ENCODE measurements around the gene IL22RA1.

Gene IL22RA1

GRCh38 chr1:24111996-24112779 lies 30.8 kb downstream of the IL22RA1 start, which contains the start of gene MYOM3:
MYOM3 (minus strand) TSS chr1:24112135; CDS start chr1:24108636, 3,499 bp downstream.
- peak in 2 of 3 experiments; percentile 14 to 53 for DNase-seq (ENCODE audit: low read depth in 3 of 3)

GRCh38 chr1:24111262-24111995 lies 31.5 kb downstream of the IL22RA1 start:
- no peak for DNase-seq (ENCODE audit: low read depth in 3 of 3)

GRCh38 chr1:24110642-24111261 lies 32.2 kb downstream of the IL22RA1 start:
- DNase-seq (ENCODE audit: low read depth in 3 of 3) = no peak

DNA sequence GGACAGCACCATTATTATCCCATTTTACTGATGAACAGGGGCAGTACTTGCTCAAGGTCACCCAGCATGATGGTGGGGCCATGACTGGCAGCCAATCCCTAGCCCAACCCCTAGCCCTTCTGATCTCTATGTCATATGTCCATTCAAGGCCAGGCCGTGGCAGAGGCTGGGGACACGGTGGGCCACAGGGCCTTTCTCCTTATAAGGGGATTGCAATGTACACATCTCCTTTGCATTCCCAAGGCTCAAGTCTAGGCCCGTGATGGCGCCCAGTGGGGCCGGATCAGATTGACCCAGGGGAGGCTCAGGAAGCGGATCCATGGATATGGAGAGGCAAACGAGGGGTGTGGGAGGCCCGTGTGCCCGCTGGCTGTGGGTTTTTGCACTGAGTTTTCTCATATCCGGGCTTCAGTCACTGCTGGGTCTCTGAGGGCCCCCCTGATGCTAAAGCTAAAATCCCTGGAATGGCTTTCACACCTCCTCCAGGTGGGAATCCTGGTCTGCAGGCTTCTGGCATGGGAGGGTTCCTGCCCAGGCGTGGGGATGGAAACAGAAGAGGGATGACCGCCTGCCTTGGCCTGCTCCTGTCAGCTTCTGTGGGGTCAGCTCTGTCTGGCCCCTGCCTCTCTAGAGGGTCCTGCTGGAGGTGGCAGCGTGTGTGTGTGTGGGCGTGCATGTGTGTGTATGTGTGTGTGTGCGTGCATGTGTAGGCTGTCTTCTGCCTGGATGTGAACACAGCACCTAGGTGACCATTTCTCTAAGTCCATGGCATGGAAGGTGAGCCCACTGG lies 33.1 kb downstream of the IL22RA1 start:
- DNase-seq (ENCODE audit: low read depth in 3 of 3) = no peak

GRCh38 chr1:24109166-24109483 lies 33.8 kb downstream of the IL22RA1 start:
- no peak for DNase-seq (ENCODE audit: low read depth in 3 of 3)

GRCh38 chr1:24108334-24109165 lies 34.4 kb downstream of the IL22RA1 start:
- DNase-seq (ENCODE audit: low read depth in 3 of 3) = peak in 1 of 3 experiments; percentile 13

DNA sequence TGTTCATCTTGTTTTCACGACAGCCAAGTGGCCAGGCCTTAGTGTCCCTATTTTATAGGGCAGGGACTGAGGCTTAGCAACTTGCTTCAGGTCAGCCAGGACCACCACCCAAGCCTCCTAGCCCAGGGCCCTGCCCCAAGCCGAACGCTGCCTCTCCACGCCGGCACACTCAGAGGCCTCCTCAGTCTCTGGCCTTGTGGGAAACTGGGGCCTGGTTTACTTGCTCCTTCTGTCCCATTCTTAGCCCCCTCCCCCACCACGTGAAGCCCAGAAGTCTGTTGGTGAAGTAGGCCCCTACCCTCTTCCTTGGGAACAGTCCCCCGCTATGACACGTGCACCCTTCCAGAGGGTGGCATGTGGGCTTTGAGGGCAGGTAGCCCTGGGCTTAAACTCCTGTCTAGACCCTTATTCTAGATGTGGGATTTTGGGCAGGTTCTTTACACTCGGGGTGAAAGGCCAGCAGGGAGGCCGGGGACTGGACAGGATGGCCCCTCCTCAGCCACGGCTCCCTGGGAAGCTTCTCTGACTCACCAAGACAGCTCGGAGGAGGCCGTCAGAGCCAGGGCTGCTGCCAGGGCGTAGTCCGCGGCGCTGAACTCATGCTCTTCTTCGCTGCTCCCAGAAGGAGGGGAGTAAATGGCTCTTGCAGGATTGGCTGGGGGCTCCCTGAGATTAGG lies 35.3 kb downstream of the IL22RA1 start:
- no peak for DNase-seq (ENCODE audit: low read depth in 3 of 3)

- DNase-seq (ENCODE audit: low read depth in 3 of 3) = no peak
Measured at GRCh38 chr1:24105368-24106160, 37.4 kb downstream of the IL22RA1 start.

DNA sequence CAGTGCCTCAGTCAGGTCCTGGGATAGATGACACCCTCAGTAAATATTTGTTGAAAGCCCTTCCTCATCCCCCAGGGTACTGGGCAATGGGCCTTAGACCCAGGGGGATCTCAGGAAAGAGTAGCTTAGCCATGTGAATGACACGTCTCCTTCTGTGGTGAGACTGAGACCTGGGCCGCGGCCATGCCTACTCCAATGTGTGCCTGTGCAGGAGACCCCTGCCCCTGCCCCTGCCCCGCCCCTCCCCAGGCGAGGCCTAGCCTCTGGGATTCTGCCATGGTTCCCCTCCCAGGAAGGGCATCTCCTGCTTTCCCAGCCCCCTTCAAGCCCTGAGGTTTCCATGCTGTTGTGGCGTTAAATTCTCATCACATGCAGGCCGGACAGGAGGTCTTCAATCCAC lies 38.1 kb downstream of the IL22RA1 start:
- DNase-seq (ENCODE audit: low read depth in 3 of 3) = no peak

DNA sequence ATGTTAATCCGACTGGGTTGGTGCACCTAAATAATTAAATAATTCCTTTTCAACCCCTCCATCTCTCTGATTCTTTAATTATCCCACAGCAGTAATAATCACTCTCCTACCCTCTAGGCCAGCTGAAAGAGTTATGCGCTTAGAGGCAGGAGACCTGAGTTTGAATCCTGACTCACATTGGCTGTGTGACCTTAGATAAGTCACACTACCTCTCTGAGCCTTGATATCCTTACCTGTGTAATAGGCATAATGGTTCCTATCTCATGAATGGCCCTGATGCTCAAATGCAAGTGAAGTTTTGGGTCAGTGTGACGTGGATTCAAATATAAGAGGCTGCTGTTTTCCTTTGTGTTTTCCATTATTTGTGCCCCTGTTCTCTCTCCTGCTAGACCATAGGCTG lies 39.1 kb downstream of the IL22RA1 start:
- DNase-seq (ENCODE audit: low read depth in 3 of 3) = no peak

- no peak for DNase-seq (ENCODE audit: low read depth in 3 of 3)
Measured at GRCh38 chr1:24103408-24103807, 39.5 kb downstream of the IL22RA1 start.

DNA sequence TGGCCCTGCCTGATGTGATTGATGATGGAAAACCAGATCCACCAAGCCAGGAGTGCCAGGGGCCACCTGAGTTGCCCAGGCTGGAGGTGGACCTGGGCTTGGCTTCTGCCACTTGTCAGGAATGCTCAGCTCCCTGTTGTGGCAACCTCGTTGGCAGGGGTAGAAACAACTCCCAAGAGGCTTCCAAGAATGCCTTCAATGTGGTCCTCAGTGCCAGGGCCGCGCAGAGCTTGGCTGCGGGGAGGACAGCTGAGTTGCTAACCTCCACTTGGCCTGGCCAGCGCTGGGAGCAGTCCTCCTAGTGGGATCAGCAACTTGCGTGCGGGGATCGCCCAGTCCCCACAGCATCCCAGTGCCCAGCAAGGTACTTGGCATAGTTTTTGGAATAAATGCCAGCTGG lies 40.0 kb downstream of the IL22RA1 start:
- DNase-seq (ENCODE audit: low read depth in 3 of 3) = no peak

DNA sequence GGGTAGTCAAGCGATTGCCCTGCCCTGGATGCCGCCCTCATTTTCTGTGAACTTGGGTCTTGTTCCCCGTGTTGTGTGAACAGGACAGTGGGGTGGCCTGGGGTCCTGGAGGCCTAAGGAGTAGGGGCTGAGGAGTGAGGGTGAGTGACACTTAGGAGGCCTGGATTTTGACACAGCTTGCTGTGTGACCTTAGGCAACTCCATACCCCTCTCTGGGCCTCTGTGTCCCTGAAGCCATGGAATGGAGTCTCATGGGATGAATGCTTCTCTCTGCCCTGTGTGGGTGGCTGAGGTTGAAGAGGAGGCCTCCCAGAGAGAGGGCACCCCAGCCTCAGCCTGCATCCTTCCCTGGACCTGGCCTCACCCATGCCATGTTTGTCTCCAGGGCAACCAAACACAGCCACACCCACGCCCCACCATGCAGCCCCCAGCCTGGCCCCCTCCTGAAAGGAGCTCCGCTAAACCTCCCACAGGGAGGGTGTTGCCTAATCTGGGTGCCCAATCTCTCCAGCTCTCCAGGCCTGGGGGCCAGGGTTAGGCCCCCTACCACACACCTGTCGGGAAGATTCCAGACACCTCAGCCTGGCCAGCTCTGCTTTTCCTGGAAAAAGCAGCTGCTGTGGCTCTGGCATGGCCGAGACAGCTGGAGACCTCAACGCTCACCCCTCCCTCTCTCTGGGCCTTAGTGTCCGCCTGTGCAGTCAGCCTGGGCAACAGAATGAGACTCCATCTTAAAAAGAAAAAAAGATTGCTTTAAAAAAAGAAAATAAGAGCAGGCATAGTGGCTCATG lies 40.9 kb downstream of the IL22RA1 start:
- DNase-seq (ENCODE audit: low read depth in 3 of 3) = no peak

DNA sequence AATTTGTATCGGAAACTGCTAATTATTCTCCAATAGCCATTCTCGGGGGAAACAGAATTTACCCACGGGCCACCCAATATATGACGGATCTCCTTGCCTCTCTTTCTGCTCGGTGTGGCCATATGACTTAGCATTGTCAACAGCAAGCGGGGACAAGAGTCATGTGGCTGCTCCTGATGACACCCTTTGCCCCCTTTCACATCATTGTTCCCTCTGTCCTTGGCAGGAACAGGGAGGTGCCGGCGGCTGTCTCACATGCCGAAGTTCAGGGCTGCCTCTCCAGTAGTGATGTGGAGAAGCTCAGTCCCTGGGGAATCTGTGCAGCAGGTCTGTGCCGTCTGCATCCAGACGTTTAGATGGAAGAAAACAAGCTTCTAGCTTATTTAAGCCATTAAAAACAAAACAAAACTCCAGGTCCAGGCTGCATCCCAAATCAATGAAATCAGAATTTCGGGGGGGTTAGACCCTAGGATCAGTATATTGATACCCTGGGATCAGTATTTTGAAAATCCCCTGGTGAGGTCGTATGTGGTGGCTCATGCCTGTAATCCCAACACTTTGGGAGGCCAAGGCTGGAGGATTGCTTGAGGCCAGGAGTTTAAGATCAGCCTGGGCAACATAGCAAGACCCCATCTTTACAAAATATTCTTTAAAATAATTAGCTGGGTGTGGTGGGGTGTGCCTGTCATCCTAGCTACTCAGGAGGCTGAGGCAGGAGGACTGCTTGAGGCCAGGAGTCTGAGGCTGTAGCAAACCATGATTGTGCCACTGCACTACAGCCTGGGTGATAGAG lies 41.8 kb downstream of the IL22RA1 start:
- no peak for DNase-seq (ENCODE audit: low read depth in 3 of 3)

GRCh38 chr1:24098943-24099638 lies 43.8 kb downstream of the IL22RA1 start:
- DNase-seq (ENCODE audit: low read depth in 3 of 3) = no peak

DNA sequence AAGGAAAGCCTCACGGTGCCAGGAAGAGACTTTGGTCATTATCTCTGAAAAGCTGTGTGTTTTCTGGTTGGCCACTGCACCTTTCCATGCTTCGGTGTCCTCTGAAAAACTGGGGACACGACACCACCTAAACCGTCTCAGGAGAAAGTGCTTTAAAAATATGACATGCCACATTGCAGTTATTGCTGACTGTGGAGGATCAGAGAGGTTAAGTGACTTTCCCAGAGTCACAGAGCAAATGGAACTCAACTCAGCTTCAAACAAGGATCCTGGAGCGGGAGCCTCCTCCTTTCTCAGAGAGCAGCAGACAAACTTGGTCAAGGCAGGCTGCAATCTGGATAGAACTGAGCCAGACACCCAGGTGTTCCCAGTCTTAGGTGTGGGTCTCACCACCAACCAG lies 44.8 kb downstream of the IL22RA1 start:
- DNase-seq (ENCODE audit: low read depth in 3 of 3) = no peak

DNA sequence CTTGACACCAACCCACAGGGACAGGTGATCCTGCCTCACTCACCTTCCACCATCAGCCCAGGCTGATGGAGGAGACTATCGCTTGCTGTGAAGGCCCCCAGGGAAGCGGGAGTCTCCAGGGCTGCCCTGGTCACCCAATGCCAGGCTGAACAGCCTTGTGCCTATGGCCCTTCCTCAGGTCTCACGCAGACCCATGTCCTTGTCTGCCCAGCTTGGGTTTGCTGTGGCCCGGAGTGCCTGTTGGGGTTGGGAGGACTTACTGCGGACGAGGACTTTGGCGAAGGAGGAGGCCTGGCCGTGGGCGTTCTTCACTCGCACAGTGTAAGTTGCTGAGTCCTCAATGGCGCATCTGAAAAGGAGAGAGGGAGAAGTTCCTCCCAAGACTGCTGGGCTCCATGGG lies 45.3 kb downstream of the IL22RA1 start:
- no peak for DNase-seq (ENCODE audit: low read depth in 3 of 3)

GRCh38 chr1:24096739-24097103 lies 46.2 kb downstream of the IL22RA1 start:
- no peak for DNase-seq (ENCODE audit: low read depth in 3 of 3)

Data from stimulated activated CD4-positive, alpha-beta T cell treated with anti-CD3 and anti-CD28 coated beads, TNF-alpha, amount 100 ng/mL, for 24 hours (primary cell).